Activated naive CD4-positive, alpha-beta T cell treated with anti-CD3 and anti-CD28 coated beads, Interleukin-2, amount 10 ng/mL, durations not matched to agents 7 days and 5 days (primary cell): ENCODE measurements around the gene HOXB2.

Experiments used
- CTCF ChIA-PET: fragments of 350-600 bp; sonication (Branson Sonifier 250); formaldehyde crosslinking; loops from one replicate; lab custom pipeline; 2021; ENCODE audit warnings: antibody characterized with exemption; lab: Charles Lee
- DNase-seq: peaks from one replicate; pipeline ENCODE4 v3.0.0-alpha.2; 2020
- H3K27ac Mint-ChIP-seq: one replicate; pipeline ENCODE4 v1.8.0; 2021; ENCODE audit warnings: mild to moderate bottlenecking, moderate library complexity, mixed read lengths
- H3K27me3 Mint-ChIP-seq: one replicate; pipeline ENCODE4 v1.8.0; 2021; ENCODE audit warnings: mild to moderate bottlenecking, mixed read lengths
- H3K36me3 Mint-ChIP-seq: one replicate; pipeline ENCODE4 v1.8.0; 2021; ENCODE audit warnings: mixed read lengths
- H3K4me1 Mint-ChIP-seq: one replicate; pipeline ENCODE4 v1.8.0; 2021; ENCODE audit warnings: mixed read lengths
- H3K4me3 Mint-ChIP-seq: one replicate; pipeline ENCODE4 v1.8.0; 2021; ENCODE audit warnings: mild to moderate bottlenecking, moderate library complexity, mixed read lengths
- H3K9me3 Mint-ChIP-seq: one replicate; pipeline ENCODE4 v1.8.0; 2021; ENCODE audit warnings: mixed read lengths

HOXB2 gene

GRCh38 chr17:48565925-48566710, 21.2 kb upstream of the HOXB2 start:
- Mint-ChIP-seq H3K36me3 (peaks cover 11% of the 10 kb centered on the region), H3K4me3 (no peak overlapping the region), H3K27ac (no peak overlapping the region), H3K27me3 (peaks cover 27% of the 10 kb centered on the region), H3K4me1 (peaks cover 30% of the 10 kb centered on the region), H3K9me3 (no peaks in the 10 kb centered on the region)
- CTCF ChIA-PET, result no interaction called here
- no peak for DNase-seq

GRCh38 chr17:48565022-48565554, 20.2 kb upstream of the HOXB2 start:
- CTCF ChIA-PET, result no interaction called here
- no peak for DNase-seq
- peaks cover 11% of the 10 kb centered on the region for H3K36me3 Mint-ChIP-seq
- peaks cover 34% of the 10 kb centered on the region for H3K4me1 Mint-ChIP-seq
- no peaks in the 10 kb centered on the region for H3K9me3 Mint-ChIP-seq
- H3K4me3 Mint-ChIP-seq, result no peak overlapping the region
- H3K27me3 Mint-ChIP-seq, result peaks cover 37% of the 10 kb centered on the region
- no peak overlapping the region for H3K27ac Mint-ChIP-seq

GRCh38 chr17:48564188-48565021, 19.5 kb upstream of the HOXB2 start:
- H3K36me3 Mint-ChIP-seq, result peaks cover 11% of the 10 kb centered on the region
- H3K27ac Mint-ChIP-seq, result no peak overlapping the region
- peaks cover 34% of the 10 kb centered on the region for H3K4me1 Mint-ChIP-seq
- H3K9me3 Mint-ChIP-seq, result no peaks in the 10 kb centered on the region
- peaks cover 44% of the 10 kb centered on the region for H3K27me3 Mint-ChIP-seq
- DNase-seq, result no peak
- CTCF ChIA-PET, result interaction anchor here (1.6 to 1.8 kb wide), 2 partner anchors 23 to 71 kb away, joined by 4 read pairs; no protein-coding TSS in a partner anchor
- no peak overlapping the region for H3K4me3 Mint-ChIP-seq

GRCh38 chr17:48563867-48564187, 18.9 kb upstream of the HOXB2 start:
- H3K4me3 Mint-ChIP-seq, result no peak overlapping the region
- no peak overlapping the region for H3K27ac Mint-ChIP-seq
- peaks cover 7% of the 10 kb centered on the region for H3K36me3 Mint-ChIP-seq
- no peaks in the 10 kb centered on the region for H3K9me3 Mint-ChIP-seq
- CTCF ChIA-PET, result interaction anchor here (1.6 to 1.8 kb wide), 2 partner anchors 24 to 71 kb away, joined by 4 read pairs; no protein-coding TSS in a partner anchor
- H3K27me3 Mint-ChIP-seq, result peaks cover 50% of the 10 kb centered on the region
- peaks cover 29% of the 10 kb centered on the region for H3K4me1 Mint-ChIP-seq
- DNase-seq, result no peak

GRCh38 chr17:48563385-48563838, 18.5 kb upstream of the HOXB2 start:
- Mint-ChIP-seq H3K36me3 (peaks cover 4% of the 10 kb centered on the region), H3K27ac (no peak overlapping the region), H3K4me1 (peaks cover 26% of the 10 kb centered on the region), H3K9me3 (no peaks in the 10 kb centered on the region), H3K4me3 (no peak overlapping the region), H3K27me3 (peaks cover 54% of the 10 kb centered on the region)
- CTCF ChIA-PET, result interaction anchor here (1.6 to 1.8 kb wide), 2 partner anchors 24 to 70 kb away, joined by 4 read pairs; no protein-coding TSS in a partner anchor
- no peak for DNase-seq

- CTCF ChIA-PET, result interaction anchor here (1.8 kb wide), 1 partner anchor 25 kb away, joined by 4 read pairs; no protein-coding TSS in a partner anchor
- H3K27ac Mint-ChIP-seq, result no peak overlapping the region
These were observed 18.0 kb upstream of the HOXB2 start for GRCh38 chr17:48562934-48563333.

GRCh38 chr17:48561884-48562810, 17.2 kb upstream of the HOXB2 start:
- Mint-ChIP-seq H3K36me3 (peaks cover 1% of the 10 kb centered on the region), H3K4me1 (peaks cover 23% of the 10 kb centered on the region), H3K9me3 (no peaks in the 10 kb centered on the region), H3K27ac (peak overlapping the region; percentile 13), H3K4me3 (no peak overlapping the region), H3K27me3 (peaks cover 67% of the 10 kb centered on the region)
- DNase-seq, result no peak
- CTCF ChIA-PET, result interaction anchor here (0.7 to 1.5 kb wide), 3 partner anchors 8 to 1339 kb away, joined by 3 to 4 read pairs (median 4); no protein-coding TSS in a partner anchor

More at GRCh38 chr17:48562934-48563333, 18.0 kb upstream of the HOXB2 start:
- H3K9me3 Mint-ChIP-seq, result no peaks in the 10 kb centered on the region
- H3K27me3 Mint-ChIP-seq, result peaks cover 59% of the 10 kb centered on the region
- peaks cover 1% of the 10 kb centered on the region for H3K36me3 Mint-ChIP-seq
- no peak overlapping the region for H3K4me3 Mint-ChIP-seq
- DNase-seq, result no peak
- H3K4me1 Mint-ChIP-seq, result peaks cover 23% of the 10 kb centered on the region

- H3K27me3 Mint-ChIP-seq, result peaks cover 87% of the 10 kb centered on the region
- no peaks in the 10 kb centered on the region for H3K9me3 Mint-ChIP-seq
- H3K27ac Mint-ChIP-seq, result no peak overlapping the region
- DNase-seq, result no peak
- H3K4me1 Mint-ChIP-seq, result peaks cover 30% of the 10 kb centered on the region
- H3K36me3 Mint-ChIP-seq, result peaks cover 8% of the 10 kb centered on the region
- no peak overlapping the region for H3K4me3 Mint-ChIP-seq
- CTCF ChIA-PET, result interaction anchor here (1.5 kb wide), 1 partner anchor 68 kb away, joined by 4 read pairs; no protein-coding TSS in a partner anchor
These were observed 15.2 kb upstream of the HOXB2 start for GRCh38 chr17:48559840-48560817.

- H3K9me3 Mint-ChIP-seq, result no peaks in the 10 kb centered on the region
- H3K4me1 Mint-ChIP-seq, result peaks cover 31% of the 10 kb centered on the region
- no peak for DNase-seq
- H3K4me3 Mint-ChIP-seq, result no peak overlapping the region
- H3K27me3 Mint-ChIP-seq, result peaks cover 95% of the 10 kb centered on the region
- H3K27ac Mint-ChIP-seq, result no peak overlapping the region
- peaks cover 9% of the 10 kb centered on the region for H3K36me3 Mint-ChIP-seq
- CTCF ChIA-PET, result no interaction called here
These were observed 14.4 kb upstream of the HOXB2 start for GRCh38 chr17:48559122-48559839.

- H3K36me3 Mint-ChIP-seq, result peaks cover 10% of the 10 kb centered on the region
- H3K27me3 Mint-ChIP-seq, result peaks cover 98% of the 10 kb centered on the region
- no peak for DNase-seq
- H3K4me1 Mint-ChIP-seq, result peaks cover 30% of the 10 kb centered on the region
- H3K9me3 Mint-ChIP-seq, result no peaks in the 10 kb centered on the region
- no peak overlapping the region for H3K27ac Mint-ChIP-seq
- CTCF ChIA-PET, result no interaction called here
- no peak overlapping the region for H3K4me3 Mint-ChIP-seq
These were observed 13.9 kb upstream of the HOXB2 start for GRCh38 chr17:48558831-48559121.

GRCh38 chr17:48558057-48558830, 13.3 kb upstream of the HOXB2 start:
- no peak for DNase-seq
- CTCF ChIA-PET, result interaction anchor here (1.1 kb wide), 1 partner anchor 66 kb away, joined by 4 read pairs; no protein-coding TSS in a partner anchor
- no peak overlapping the region for H3K4me3 Mint-ChIP-seq
- H3K9me3 Mint-ChIP-seq, result no peaks in the 10 kb centered on the region
- H3K4me1 Mint-ChIP-seq, result peaks cover 28% of the 10 kb centered on the region
- peaks cover 98% of the 10 kb centered on the region for H3K27me3 Mint-ChIP-seq
- H3K27ac Mint-ChIP-seq, result no peak overlapping the region
- peaks cover 11% of the 10 kb centered on the region for H3K36me3 Mint-ChIP-seq
